HAP-1 (cell line): ENCODE measurements around the gene CEP192.

Experiments used
- DNase-seq, 2 experiments: peaks; one replicate each; pipeline ENCODE4 v3.0.0-alpha.2; 2016 to 2020; ENCODE audit warnings: low spot score in 2 of 2
- H3K27me3 ChIP-seq: fragments of 250-450 bp; sonication (Bioruptor Pico); 2 replicates; pipeline ENCODE4 v1.5.1; 2020; ENCODE audit warnings: low read depth, mild to moderate bottlenecking, moderate library complexity
- H3K36me3 ChIP-seq: fragments of 250-450 bp; sonication (Bioruptor Pico); replicated peaks from 2 replicates; pipeline ENCODE4 v1.5.1; 2020; ENCODE audit warnings: mild to moderate bottlenecking
- H3K4me1 ChIP-seq: fragments of 250-450 bp; sonication (Bioruptor Pico); 2 replicates; pipeline ENCODE4 v1.5.1; 2020; ENCODE audit warnings: mild to moderate bottlenecking
- H3K4me3 ChIP-seq: fragments of 250-450 bp; sonication (Bioruptor Pico); 2 replicates; pipeline ENCODE4 v1.5.1; 2020; ENCODE audit warnings: mild to moderate bottlenecking, moderate library complexity
- H3K9me3 ChIP-seq: fragments of 250-450 bp; sonication (Bioruptor Pico); 2 replicates; pipeline ENCODE4 v1.5.1; 2020; ENCODE audit warnings: mild to moderate bottlenecking, moderate library complexity
- in situ Hi-C: fragments of 300-500 bp; cut with MboI; formaldehyde crosslinking; loops from 3 replicates; pipeline ENCODE4 v1.14.3; 2020; ENCODE audit warnings: low sequenced_read_pairs, inconsistent platforms, mixed read lengths

CEP192 gene

GRCh38 chr18:13137670-13138419 is 146.7 kb downstream of the CEP192 start:
- DNase-seq: peak; percentile 47 to 61

GRCh38 chr18:13138420-13139139 is 147.4 kb downstream of the CEP192 start:
- peaks cover 24% of the 10 kb centered on the region for H3K4me1 ChIP-seq
- no peaks in the 10 kb centered on the region for H3K36me3 ChIP-seq
- H3K4me3 ChIP-seq: no peak overlapping the region
- H3K9me3 ChIP-seq: no peaks in the 10 kb centered on the region
- in situ Hi-C loops: no loop called here
- no peaks in the 10 kb centered on the region for H3K27me3 ChIP-seq
- no peak for DNase-seq

More at GRCh38 chr18:13137670-13138419, 146.7 kb downstream of the CEP192 start:
- H3K4me3 ChIP-seq: peak overlapping the region; percentile 27
- in situ Hi-C loops: no loop called here
- H3K27me3 ChIP-seq: no peaks in the 10 kb centered on the region
- peaks cover 24% of the 10 kb centered on the region for H3K4me1 ChIP-seq
- H3K36me3 ChIP-seq: no peaks in the 10 kb centered on the region
- no peaks in the 10 kb centered on the region for H3K9me3 ChIP-seq

GRCh38 chr18:13139885-13140450 is 148.8 kb downstream of the CEP192 start:
- H3K4me3 ChIP-seq: no peak overlapping the region
- peaks cover 24% of the 10 kb centered on the region for H3K4me1 ChIP-seq
- no peaks in the 10 kb centered on the region for H3K36me3 ChIP-seq
- in situ Hi-C loops: no loop called here
- peaks cover 7% of the 10 kb centered on the region for H3K9me3 ChIP-seq
- DNase-seq: no peak
- H3K27me3 ChIP-seq: no peaks in the 10 kb centered on the region

- DNase-seq: no peak
- Histone ChIP-seq H3K9me3 (peaks cover 7% of the 10 kb centered on the region), H3K4me1 (peaks cover 19% of the 10 kb centered on the region), H3K36me3 (no peaks in the 10 kb centered on the region), H3K4me3 (no peak overlapping the region), H3K27me3 (no peaks in the 10 kb centered on the region)
- in situ Hi-C loops: no loop called here
Observed at GRCh38 chr18:13141209-13141608, 150.0 kb downstream of the CEP192 start.

- no peaks in the 10 kb centered on the region for H3K4me1 ChIP-seq
- H3K36me3 ChIP-seq: no peaks in the 10 kb centered on the region
- no peak for DNase-seq
- peaks cover 7% of the 10 kb centered on the region for H3K9me3 ChIP-seq
- no peak overlapping the region for H3K4me3 ChIP-seq
- in situ Hi-C loops: no loop called here
- no peaks in the 10 kb centered on the region for H3K27me3 ChIP-seq
Observed at GRCh38 chr18:13145636-13146190, 154.6 kb downstream of the CEP192 start.

GRCh38 chr18:13147130-13147529 is 156.0 kb downstream of the CEP192 start:
- H3K4me1 ChIP-seq: no peaks in the 10 kb centered on the region
- H3K9me3 ChIP-seq: peaks cover 7% of the 10 kb centered on the region
- no peak for DNase-seq
- no peak overlapping the region for H3K4me3 ChIP-seq
- no peaks in the 10 kb centered on the region for H3K36me3 ChIP-seq
- in situ Hi-C loops: no loop called here
- no peaks in the 10 kb centered on the region for H3K27me3 ChIP-seq

- H3K4me1 ChIP-seq: no peaks in the 10 kb centered on the region
- H3K4me3 ChIP-seq: no peak overlapping the region
- no peaks in the 10 kb centered on the region for H3K36me3 ChIP-seq
- H3K27me3 ChIP-seq: no peaks in the 10 kb centered on the region
- no peaks in the 10 kb centered on the region for H3K9me3 ChIP-seq
- DNase-seq: no peak
- in situ Hi-C loops: loop anchor here (25.0 kb wide), 1 partner anchor 414 kb away; no protein-coding TSS in a partner anchor
Observed at GRCh38 chr18:13151656-13152055, 160.5 kb downstream of the CEP192 start.

- Histone ChIP-seq H3K4me1 (no peaks in the 10 kb centered on the region), H3K9me3 (no peaks in the 10 kb centered on the region), H3K27me3 (no peaks in the 10 kb centered on the region), H3K4me3 (no peak overlapping the region), H3K36me3 (no peaks in the 10 kb centered on the region)
- in situ Hi-C loops: loop anchor here (25.0 kb wide), 1 partner anchor 421 kb away; no protein-coding TSS in a partner anchor
- no peak for DNase-seq
Observed at GRCh38 chr18:13158428-13158827, 167.3 kb downstream of the CEP192 start.

GRCh38 chr18:13159579-13159978 is 168.4 kb downstream of the CEP192 start:
- H3K4me1 ChIP-seq: no peaks in the 10 kb centered on the region
- no peaks in the 10 kb centered on the region for H3K27me3 ChIP-seq
- no peaks in the 10 kb centered on the region for H3K9me3 ChIP-seq
- DNase-seq: peak; percentile 63 to 72
- no peaks in the 10 kb centered on the region for H3K36me3 ChIP-seq
- in situ Hi-C loops: loop anchor here (25.0 kb wide), 1 partner anchor 422 kb away; no protein-coding TSS in a partner anchor
- H3K4me3 ChIP-seq: no peak overlapping the region

- Histone ChIP-seq H3K9me3 (no peaks in the 10 kb centered on the region), H3K4me3 (no peak overlapping the region), H3K36me3 (no peaks in the 10 kb centered on the region), H3K4me1 (no peaks in the 10 kb centered on the region), H3K27me3 (no peaks in the 10 kb centered on the region)
- no peak for DNase-seq
- in situ Hi-C loops: loop anchor here (25.0 kb wide), 1 partner anchor 424 kb away; no protein-coding TSS in a partner anchor
Observed at GRCh38 chr18:13161276-13161899, 170.2 kb downstream of the CEP192 start.

GRCh38 chr18:13163167-13163927 is 172.2 kb downstream of the CEP192 start:
- Histone ChIP-seq H3K4me3 (no peak overlapping the region), H3K36me3 (no peaks in the 10 kb centered on the region), H3K4me1 (no peaks in the 10 kb centered on the region), H3K27me3 (no peaks in the 10 kb centered on the region; the same call in 1 of the 2 replicates), H3K9me3 (no peaks in the 10 kb centered on the region)
- DNase-seq: no peak
- in situ Hi-C loops: loop anchor here (25.0 kb wide), 1 partner anchor 426 kb away; no protein-coding TSS in a partner anchor

GRCh38 chr18:13164406-13164805 is 173.2 kb downstream of the CEP192 start:
- no peaks in the 10 kb centered on the region for H3K4me1 ChIP-seq
- in situ Hi-C loops: loop anchor here (25.0 kb wide), 1 partner anchor 427 kb away; no protein-coding TSS in a partner anchor
- no peak for DNase-seq
- H3K4me3 ChIP-seq: no peak overlapping the region
- no peaks in the 10 kb centered on the region; the same call in 1 of the 2 replicates for H3K27me3 ChIP-seq
- no peaks in the 10 kb centered on the region for H3K9me3 ChIP-seq
- no peaks in the 10 kb centered on the region for H3K36me3 ChIP-seq
